ENCODE results near the gene OSCAR.

Gene OSCAR

GRCh38 chr19:54045771-54046170, 54.8 kb downstream of the OSCAR start:
- TF ChIP-seq CTCF (conservative IDR thresholded peaks at IDR 0.05; ENCODE audit: low read depth, low read length) = no peak

More at GRCh38 chr19:54045771-54046170, 54.8 kb downstream of the OSCAR start:
- no peak overlapping the region for H3K4me3 ChIP-seq (ENCODE audit: low read length)
- no peak for DNase-seq (ENCODE audit: low read depth)

Measured in retinal pigment epithelial cell (primary cell).